Neuronal stem cell (in vitro differentiated cells): Measurements from ENCODE around the gene DHRS2.

Experiments
- DNase-seq: peaks from one replicate; pipeline ENCODE4 v3.0.0-alpha.2; 2013; ENCODE audit warnings: low spot score
- H2AFZ ChIP-seq: one replicate; pipeline ENCODE4 v1.6.1; 2013; ENCODE audit warnings: mild to moderate bottlenecking, low read length, inconsistent platforms
- H2AK5ac ChIP-seq: 2 replicates; pipeline ENCODE4 v1.6.1; 2013; ENCODE audit warnings: low read depth, mild to moderate bottlenecking, inconsistent platforms, low read length, moderate library complexity, mixed read lengths
- H2BK120ac ChIP-seq: 2 replicates; pipeline ENCODE4 v1.6.1; 2013; ENCODE audit warnings: low read depth, mild to moderate bottlenecking, inconsistent platforms, low read length, moderate library complexity, mixed read lengths
- H2BK12ac ChIP-seq: one replicate; pipeline ENCODE4 v1.6.1; 2013; ENCODE audit warnings: low read length, inconsistent platforms
- H2BK15ac ChIP-seq: 2 replicates; pipeline ENCODE4 v1.6.1; 2013; ENCODE audit warnings: mild to moderate bottlenecking, low read length, inconsistent platforms, mixed read lengths
- H2BK5ac ChIP-seq: one replicate; pipeline ENCODE4 v1.6.1; 2013; ENCODE audit warnings: inconsistent platforms, mild to moderate bottlenecking, low read length, moderate library complexity
- H3K14ac ChIP-seq: one replicate; pipeline ENCODE4 v1.6.1; 2013; ENCODE audit warnings: low read length, inconsistent platforms
- H3K18ac ChIP-seq: 2 replicates; pipeline ENCODE4 v1.6.1; 2013; ENCODE audit warnings: low read length, inconsistent platforms
- H3K23ac ChIP-seq: 2 replicates; pipeline ENCODE4 v1.6.1; 2013; ENCODE audit warnings: low read depth, mild to moderate bottlenecking, mixed read lengths, low read length, inconsistent platforms; ENCODE audit not compliant: poor library complexity
- H3K27ac ChIP-seq: replicated peaks from 3 replicates; pipeline ENCODE4 v1.5.1; 2013; ENCODE audit warnings: low read length, inconsistent platforms
- H3K27me3 ChIP-seq, 3 experiments: 2 replicates each; pipeline ENCODE4 v1.6.1; 2013; ENCODE audit warnings: low read length in 3 of 3, mild to moderate bottlenecking in 2 of 3, inconsistent platforms in 1 of 3, low read depth in 1 of 3, mixed read lengths in 1 of 3, moderate library complexity in 1 of 3; ENCODE audit not compliant: control insufficient read depth in 3 of 3, insufficient read depth in 3 of 3
- H3K36me3 ChIP-seq, 2 donors: replicated peaks in 1 of 2; 2 replicates each; pipeline ENCODE4 v1.6.1; 2013; ENCODE audit warnings: low read length in 2 of 2; ENCODE audit not compliant: control insufficient read depth in 2 of 2, insufficient read depth in 2 of 2
- H3K4ac ChIP-seq: 2 replicates; pipeline ENCODE4 v1.6.1; 2013; ENCODE audit warnings: inconsistent platforms, mild to moderate bottlenecking, low read length, moderate library complexity
- H3K4me1 ChIP-seq, 2 donors: 1 replicate in 1 of 2; 2 replicates in 1 of 2; pipeline ENCODE4 v1.6.1; 2013; ENCODE audit warnings: low read length in 2 of 2, low read depth in 1 of 2; ENCODE audit not compliant: control insufficient read depth in 2 of 2, insufficient read depth in 1 of 2
- H3K4me2 ChIP-seq: one replicate; pipeline ENCODE4 v1.6.1; 2013; ENCODE audit warnings: mild to moderate bottlenecking, low read length, inconsistent platforms; ENCODE audit not compliant: insufficient read depth, poor library complexity, severe bottlenecking
- H3K4me3 ChIP-seq, 2 donors: 2 replicates each; pipeline ENCODE4 v1.5.1; 2013; ENCODE audit warnings: low read length in 2 of 2, mild to moderate bottlenecking in 2 of 2, inconsistent platforms in 1 of 2, moderate library complexity in 1 of 2
- H3K79me1 ChIP-seq: one replicate; pipeline ENCODE4 v1.6.1; 2013; ENCODE audit warnings: low read depth, mild to moderate bottlenecking, inconsistent platforms, low read length, moderate library complexity
- H3K9ac ChIP-seq: one replicate; pipeline ENCODE4 v1.6.1; 2013; ENCODE audit warnings: mild to moderate bottlenecking, low read depth, low read length, inconsistent platforms; ENCODE audit not compliant: poor library complexity
- H3K9me3 ChIP-seq, 2 donors: replicated peaks in 1 of 2; 2 replicates each; pipeline versions ENCODE3 to v1.6.1; 2013; ENCODE audit warnings: low read length in 2 of 2, mild to moderate bottlenecking in 2 of 2, inconsistent platforms in 1 of 2, low read depth in 1 of 2, mixed read lengths in 1 of 2, moderate library complexity in 1 of 2; ENCODE audit not compliant: control insufficient read depth in 2 of 2, insufficient read depth in 1 of 2
- H4K8ac ChIP-seq: one replicate; pipeline ENCODE4 v1.6.1; 2013; ENCODE audit warnings: low read depth, mild to moderate bottlenecking, inconsistent platforms, low read length, moderate library complexity
- H4K91ac ChIP-seq: one replicate; pipeline ENCODE4 v1.6.1; 2013; ENCODE audit warnings: low read length, low read depth, mild to moderate bottlenecking, inconsistent platforms; ENCODE audit not compliant: poor library complexity
- WGBS, 2 donors: extraction: QIAGEN DNeasy Blood & Tissue Kit; methylation state at CpG; one replicate each; pipeline ENCODE4 v1.1.7; 2013; ENCODE audit warnings: missing lambda C conversion rate in 2 of 2, mixed read lengths in 1 of 2; ENCODE audit not compliant: insufficient read length in 2 of 2, insufficient replicate concordance in 1 of 2; ENCODE audit errors: extremely low coverage in 2 of 2; 5-methylcytosine and 5-hydroxymethylcytosine counted together

DHRS2 gene

GRCh38 chr14:23648764-23649460, 12.7 kb downstream of the DHRS2 start:
- no peak overlapping the region for H2BK15ac ChIP-seq
- no peaks in the 10 kb centered on the region for H3K4me1 ChIP-seq
- H3K14ac ChIP-seq, result no peak overlapping the region
- DNase-seq, result no peak
- H2AFZ ChIP-seq, result no peak overlapping the region
- no peak overlapping the region for H4K8ac ChIP-seq
- H3K9me3 ChIP-seq, result no peaks in the 10 kb centered on the region
- no peak overlapping the region for H2AK5ac ChIP-seq
- H3K79me1 ChIP-seq, result no peaks in the 10 kb centered on the region
- no peak overlapping the region for H3K23ac ChIP-seq
- H3K36me3 ChIP-seq, result no peaks in the 10 kb centered on the region
- no peak overlapping the region for H3K4me3 ChIP-seq
- no peak overlapping the region for H3K4ac ChIP-seq
- no peak overlapping the region for H3K4me2 ChIP-seq
- H3K27me3 ChIP-seq, result peaks cover 0 to 43% (median 0%) of the 10 kb centered on the region in 3 experiments
- no peak overlapping the region for H3K27ac ChIP-seq
- no CpG with 5 or more reads among the region's 5 CpGs for WGBS, 2 donors
- no peak overlapping the region for H2BK12ac ChIP-seq
- no peak overlapping the region for H2BK120ac ChIP-seq
- H2BK5ac ChIP-seq, result no peak overlapping the region
- no peak overlapping the region for H3K9ac ChIP-seq
- peak overlapping the region; percentile 11 for H3K18ac ChIP-seq
- H4K91ac ChIP-seq, result no peak overlapping the region

- Histone ChIP-seq H3K4me1 (no peaks in the 10 kb centered on the region), H2BK12ac (no peak overlapping the region), H4K91ac (no peak overlapping the region), H2AFZ (no peak overlapping the region), H3K18ac (no peak overlapping the region), H3K4me3 (no peak overlapping the region), H3K4me2 (no peak overlapping the region), H3K4ac (no peak overlapping the region), H3K14ac (no peak overlapping the region), H2BK5ac (no peak overlapping the region), H3K23ac (no peak overlapping the region), H4K8ac (no peak overlapping the region), H3K27me3 (peaks cover 0 to 43% (median 0%) of the 10 kb centered on the region in 3 experiments), H3K27ac (no peak overlapping the region), H3K9me3 (no peaks in the 10 kb centered on the region), H3K79me1 (no peaks in the 10 kb centered on the region), H2BK120ac (no peak overlapping the region), H3K9ac (peak overlapping the region; percentile 74), H2AK5ac (no peak overlapping the region), H3K36me3 (no peaks in the 10 kb centered on the region), H2BK15ac (no peak overlapping the region)
- WGBS, 2 donors, result no CpG with 5 or more reads among the region's 3 CpGs
- DNase-seq, result no peak
Measured at GRCh38 chr14:23650506-23650905, 14.3 kb downstream of the DHRS2 start.

GRCh38 chr14:23653051-23653450, 16.9 kb downstream of the DHRS2 start:
- Histone ChIP-seq H3K9me3 (no peaks in the 10 kb centered on the region), H3K23ac (no peak overlapping the region), H3K27ac (no peak overlapping the region), H4K8ac (no peak overlapping the region), H2BK12ac (no peak overlapping the region), H2AFZ (no peak overlapping the region), H3K18ac (no peak overlapping the region), H2BK5ac (no peak overlapping the region), H2AK5ac (no peak overlapping the region), H2BK15ac (no peak overlapping the region), H3K4me3 (no peak overlapping the region), H3K14ac (no peak overlapping the region), H3K36me3 (no peaks in the 10 kb centered on the region), H3K27me3 (peaks cover 0 to 35% (median 0%) of the 10 kb centered on the region in 3 experiments), H2BK120ac (no peak overlapping the region), H3K9ac (no peak overlapping the region), H3K79me1 (no peaks in the 10 kb centered on the region), H3K4me1 (no peaks in the 10 kb centered on the region), H4K91ac (no peak overlapping the region), H3K4me2 (no peak overlapping the region), H3K4ac (no peak overlapping the region)
- DNase-seq, result no peak
- WGBS, 2 donors, result no CpG with 5 or more reads among the region's 1 CpG

GRCh38 chr14:23654231-23654630, 18.1 kb downstream of the DHRS2 start:
- peaks cover 0 to 23% (median 0%) of the 10 kb centered on the region in 3 experiments for H3K27me3 ChIP-seq
- H3K9me3 ChIP-seq, result no peaks in the 10 kb centered on the region
- no peak overlapping the region for H3K9ac ChIP-seq
- no peak overlapping the region for H3K14ac ChIP-seq
- H4K8ac ChIP-seq, result no peak overlapping the region
- no peak overlapping the region for H2BK120ac ChIP-seq
- H3K4ac ChIP-seq, result no peak overlapping the region
- H2BK5ac ChIP-seq, result no peak overlapping the region
- DNase-seq, result no peak
- no peak overlapping the region for H3K4me2 ChIP-seq
- no peak overlapping the region for H2BK15ac ChIP-seq
- no peaks in the 10 kb centered on the region for H3K79me1 ChIP-seq
- no peak overlapping the region for H3K4me3 ChIP-seq
- WGBS, 2 donors, result no CpG with 5 or more reads among the region's 6 CpGs
- no peaks in the 10 kb centered on the region for H3K4me1 ChIP-seq
- no peak overlapping the region for H3K18ac ChIP-seq
- no peak overlapping the region for H4K91ac ChIP-seq
- H2AFZ ChIP-seq, result no peak overlapping the region
- H2BK12ac ChIP-seq, result no peak overlapping the region
- no peak overlapping the region for H3K23ac ChIP-seq
- no peaks in the 10 kb centered on the region for H3K36me3 ChIP-seq
- no peak overlapping the region for H3K27ac ChIP-seq
- no peak overlapping the region for H2AK5ac ChIP-seq
